Epithelial cell of proximal tubule (primary cell): ENCODE results near the gene SUCLG1. TPM values are rescaled to one million over a fixed set of nuclear protein-coding genes. Genes with fewer than 3 reads are reported as not detected.
A peak's percentile ranks its signal among the peaks of the same experiment; 100 is the strongest.

Experiments used
- DNase-seq: peaks from one replicate; pipeline ENCODE4 v3.0.0-alpha.2; 2011; ENCODE audit warnings: low read depth
- H3K4me3 ChIP-seq: 2 replicates; pipeline ENCODE4 v1.5.1; 2011; ENCODE audit warnings: low read depth, mild to moderate bottlenecking, low read length
- CTCF ChIP-seq: conservative IDR thresholded peaks from 2 replicates; pipeline ENCODE4 v1.5.1; 2012; ENCODE audit warnings: low read depth, mild to moderate bottlenecking, low read length
- total RNA-seq: library from RNA; depleted of rRNA; stranded (reverse); fragments of >200 nt; gene quantifications from 2 replicates; pipeline ENCODE4 v1.2.3, GENCODE V29; 2015

The SUCLG1 gene
- total RNA-seq, 1 donor from 2014 or later: 52.6 TPM

- no peak for TF ChIP-seq CTCF
- no peak overlapping the region for H3K4me3 ChIP-seq
- no peak for DNase-seq
Measured at GRCh38 chr2:84461310-84461709, 2.2 kb upstream of the SUCLG1 start.

DNA sequence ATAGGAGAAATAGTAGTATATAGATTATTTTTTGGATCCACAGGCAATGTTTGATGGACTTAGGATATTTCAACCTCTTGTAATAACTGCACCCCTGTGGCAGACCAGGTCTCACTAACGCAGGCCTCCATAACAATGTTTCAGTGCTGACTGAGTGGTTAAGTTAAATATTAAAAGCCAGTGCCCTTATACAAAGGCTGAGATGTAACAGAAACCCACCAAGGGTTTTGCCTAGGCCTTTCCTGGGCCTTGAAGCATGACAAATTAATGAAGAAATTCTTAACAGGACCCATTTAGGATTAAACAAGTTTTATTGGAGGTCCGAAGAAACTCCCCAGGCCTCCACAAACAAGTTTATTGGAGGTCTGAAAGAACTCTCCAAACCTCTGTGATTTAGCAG is 1.6 kb upstream of the SUCLG1 start:
- no peak for TF ChIP-seq CTCF
- H3K4me3 ChIP-seq: peak overlapping the region; percentile 3
- DNase-seq: no peak

DNA sequence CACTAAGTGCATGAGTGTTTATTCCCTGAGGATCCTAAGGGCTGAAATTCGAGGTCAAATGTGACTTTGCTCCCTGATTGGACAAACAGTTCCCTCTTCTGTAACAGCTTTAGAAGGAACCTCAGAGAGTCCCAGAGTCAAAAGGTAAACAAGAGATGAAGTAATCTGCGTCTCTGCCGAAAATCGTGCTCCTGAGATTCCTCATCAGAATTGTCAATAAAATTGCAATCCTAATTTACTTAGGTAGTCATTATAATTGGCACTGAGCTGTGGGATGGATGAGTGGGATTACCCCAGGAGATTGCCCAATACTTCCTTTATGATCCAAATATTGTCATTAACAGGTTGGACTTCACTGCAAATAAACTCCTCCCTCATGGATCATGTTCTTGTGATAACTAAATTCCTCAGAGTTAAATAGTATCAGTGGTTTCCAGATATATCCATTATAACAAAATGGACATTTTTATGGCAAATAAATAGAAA is 907 bp upstream of the SUCLG1 start:
- peak overlapping the region; percentile 94 for H3K4me3 ChIP-seq
- DNase-seq: no peak
- TF ChIP-seq CTCF: no peak

DNA sequence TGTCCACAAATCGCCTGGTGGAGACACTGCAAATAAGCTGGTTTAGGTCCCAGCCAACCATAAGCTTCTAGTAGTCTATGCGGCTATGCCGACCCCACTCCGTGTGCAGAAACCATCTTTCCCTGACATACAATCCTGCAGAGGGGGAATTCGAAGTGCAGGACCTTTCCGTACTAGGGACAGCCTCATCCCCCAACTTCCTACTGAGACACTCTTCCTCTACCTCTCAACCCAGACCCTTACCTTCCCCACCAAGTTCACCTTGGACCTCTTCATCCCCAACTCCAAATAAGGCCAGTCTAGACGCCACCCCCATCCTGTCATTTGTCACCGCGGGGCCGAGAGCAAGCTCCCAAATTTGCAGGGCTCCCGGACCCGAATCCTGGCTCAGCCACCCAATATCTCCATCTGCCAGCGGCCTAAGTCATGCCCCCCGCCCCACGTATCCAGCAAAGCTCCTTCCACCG is 496 bp downstream of the SUCLG1 start:
- no peak for TF ChIP-seq CTCF
- peak overlapping the region; percentile 94 for H3K4me3 ChIP-seq
- no peak for DNase-seq

DNA sequence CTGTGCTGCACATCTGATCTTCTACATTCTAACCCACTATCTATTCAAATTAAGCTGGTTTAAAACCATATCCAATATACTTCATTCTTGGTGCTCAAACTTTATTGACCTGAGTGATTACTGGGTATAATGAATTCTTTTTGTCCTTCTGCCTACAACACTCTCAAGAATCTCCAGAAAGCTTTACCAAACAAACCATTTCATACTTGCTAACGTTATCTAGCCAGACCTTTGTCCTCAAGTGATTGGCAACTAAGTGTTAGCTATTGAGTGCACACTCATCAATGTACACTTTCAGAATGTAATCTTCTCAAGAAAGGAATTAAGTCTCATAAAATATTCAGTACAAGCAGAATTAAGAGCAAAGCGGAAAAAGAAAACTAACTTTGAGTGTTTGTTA is 1.4 kb downstream of the SUCLG1 start:
- TF ChIP-seq CTCF: no peak
- H3K4me3 ChIP-seq: peak overlapping the region; percentile 94
- DNase-seq: no peak

GRCh38 chr2:84456156-84456555 is 2.9 kb downstream of the SUCLG1 start:
- H3K4me3 ChIP-seq: no peak overlapping the region
- TF ChIP-seq CTCF: no peak
- DNase-seq: no peak

GRCh38 chr2:84454581-84454980 is 4.5 kb downstream of the SUCLG1 start:
- no peak for TF ChIP-seq CTCF
- no peak overlapping the region for H3K4me3 ChIP-seq
- DNase-seq: no peak
